SK-N-SH treated with all-trans-retinoic acid at 6 μM for 48 hours (cell line): Measurements from ENCODE around the gene DOCK2.

Experiments used
- CSDC2 ChIP-seq: fragments of 250-450 bp; sonication (Bioruptor Pico); IDR thresholded peaks from 2 replicates; pipeline ENCODE4 v1.5.0; 2020; ENCODE audit warnings: mild to moderate bottlenecking, moderate library complexity
- ESRRG ChIP-seq: fragments of 250-450 bp; sonication (Bioruptor Pico); IDR thresholded peaks from 2 replicates; pipeline ENCODE4 v1.6.1; 2021; ENCODE audit warnings: mild to moderate bottlenecking
- ISL1 ChIP-seq: fragments of 250-450 bp; sonication (Bioruptor Pico); IDR thresholded peaks from 2 replicates; pipeline ENCODE4 v2.1.2; 2022; ENCODE audit warnings: mild to moderate bottlenecking, moderate library complexity
- OSR1 ChIP-seq: fragments of 250-450 bp; sonication (Bioruptor Pico); IDR thresholded peaks from 2 replicates; pipeline ENCODE4 v1.8.0; 2022; ENCODE audit warnings: moderate library complexity, mild to moderate bottlenecking, inconsistent platforms
- PPARA ChIP-seq: fragments of 250-450 bp; sonication (Bioruptor Pico); IDR thresholded peaks from 2 replicates; pipeline ENCODE4 v1.5.0; 2020; ENCODE audit warnings: mild to moderate bottlenecking, borderline replicate concordance
- RARB ChIP-seq: fragments of 250-450 bp; sonication (Bioruptor Pico); IDR thresholded peaks from 2 replicates; pipeline ENCODE4 v1.8.0; 2021; ENCODE audit warnings: mild to moderate bottlenecking, moderate library complexity
- SNAI2 ChIP-seq: fragments of 250-450 bp; sonication (Bioruptor Pico); IDR thresholded peaks from 2 replicates; pipeline ENCODE4 v1.5.0; 2020; ENCODE audit warnings: mild to moderate bottlenecking, moderate library complexity
- TCF4 ChIP-seq: fragments of 250-450 bp; sonication (Bioruptor Pico); IDR thresholded peaks from 2 replicates; pipeline ENCODE4 v1.8.0; 2021; ENCODE audit warnings: mild to moderate bottlenecking, moderate library complexity, borderline replicate concordance
- ZC3H10 ChIP-seq: fragments of 250-450 bp; sonication (Bioruptor Pico); IDR thresholded peaks from 2 replicates; pipeline ENCODE4 v1.5.1; 2021; ENCODE audit warnings: mild to moderate bottlenecking, moderate library complexity
- ZNF565 ChIP-seq: fragments of 450-650 bp; formaldehyde crosslinking; conservative IDR thresholded peaks from 2 replicates; pipeline ENCODE4 v1.5.0; 2020; ENCODE audit warnings: low read depth, mild to moderate bottlenecking, moderate library complexity
- ZNF8 ChIP-seq: fragments of 450-650 bp; formaldehyde crosslinking; IDR thresholded peaks from 2 replicates; pipeline ENCODE4 v1.5.0; 2020; ENCODE audit warnings: mild to moderate bottlenecking, moderate library complexity
- TF ChIP-seq, protein P1 (sequence below): fragments of 250-450 bp; sonication (Bioruptor Pico); IDR thresholded peaks from 2 replicates; pipeline ENCODE4 v1.5.1; 2021; ENCODE audit warnings: mild to moderate bottlenecking, moderate library complexity
- TF ChIP-seq, protein P2 (sequence below): fragments of 250-450 bp; sonication (Bioruptor Pico); IDR thresholded peaks from 2 replicates; pipeline ENCODE4 v1.8.0; 2020; ENCODE audit warnings: mild to moderate bottlenecking, moderate library complexity, borderline replicate concordance

DNA sequence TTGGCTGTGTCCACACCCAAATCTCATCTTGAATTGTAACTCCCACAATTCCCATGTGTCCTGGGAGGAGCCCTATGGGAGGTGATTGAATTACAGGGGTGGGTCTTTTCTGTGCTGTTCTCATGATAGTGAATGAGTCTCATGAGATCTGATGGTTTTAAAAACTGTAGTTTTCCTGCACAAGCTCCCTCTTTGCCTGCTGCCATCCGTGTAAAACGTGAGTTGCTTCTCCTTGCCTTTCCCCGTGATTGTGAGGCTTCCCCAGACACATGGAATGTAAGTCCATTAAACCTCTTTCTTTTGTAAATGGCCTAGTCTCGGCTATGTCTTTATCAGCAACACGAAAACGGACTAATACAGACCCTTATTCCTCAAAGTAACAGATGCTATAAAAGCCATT lies 94.1 kb downstream of the DOCK2 start:
- TF ChIP-seq, protein P1, sequence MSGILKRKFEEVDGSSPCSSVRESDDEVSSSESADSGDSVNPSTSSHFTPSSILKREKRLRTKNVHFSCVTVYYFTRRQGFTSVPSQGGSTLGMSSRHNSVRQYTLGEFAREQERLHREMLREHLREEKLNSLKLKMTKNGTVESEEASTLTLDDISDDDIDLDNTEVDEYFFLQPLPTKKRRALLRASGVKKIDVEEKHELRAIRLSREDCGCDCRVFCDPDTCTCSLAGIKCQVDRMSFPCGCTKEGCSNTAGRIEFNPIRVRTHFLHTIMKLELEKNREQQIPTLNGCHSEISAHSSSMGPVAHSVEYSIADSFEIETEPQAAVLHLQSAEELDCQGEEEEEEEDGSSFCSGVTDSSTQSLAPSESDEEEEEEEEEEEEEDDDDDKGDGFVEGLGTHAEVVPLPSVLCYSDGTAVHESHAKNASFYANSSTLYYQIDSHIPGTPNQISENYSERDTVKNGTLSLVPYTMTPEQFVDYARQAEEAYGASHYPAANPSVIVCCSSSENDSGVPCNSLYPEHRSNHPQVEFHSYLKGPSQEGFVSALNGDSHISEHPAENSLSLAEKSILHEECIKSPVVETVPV (CRISPR knock-in tag), result no peak
- TF ChIP-seq ZC3H10 (CRISPR knock-in tag), result no peak
- TF ChIP-seq, protein P2, sequence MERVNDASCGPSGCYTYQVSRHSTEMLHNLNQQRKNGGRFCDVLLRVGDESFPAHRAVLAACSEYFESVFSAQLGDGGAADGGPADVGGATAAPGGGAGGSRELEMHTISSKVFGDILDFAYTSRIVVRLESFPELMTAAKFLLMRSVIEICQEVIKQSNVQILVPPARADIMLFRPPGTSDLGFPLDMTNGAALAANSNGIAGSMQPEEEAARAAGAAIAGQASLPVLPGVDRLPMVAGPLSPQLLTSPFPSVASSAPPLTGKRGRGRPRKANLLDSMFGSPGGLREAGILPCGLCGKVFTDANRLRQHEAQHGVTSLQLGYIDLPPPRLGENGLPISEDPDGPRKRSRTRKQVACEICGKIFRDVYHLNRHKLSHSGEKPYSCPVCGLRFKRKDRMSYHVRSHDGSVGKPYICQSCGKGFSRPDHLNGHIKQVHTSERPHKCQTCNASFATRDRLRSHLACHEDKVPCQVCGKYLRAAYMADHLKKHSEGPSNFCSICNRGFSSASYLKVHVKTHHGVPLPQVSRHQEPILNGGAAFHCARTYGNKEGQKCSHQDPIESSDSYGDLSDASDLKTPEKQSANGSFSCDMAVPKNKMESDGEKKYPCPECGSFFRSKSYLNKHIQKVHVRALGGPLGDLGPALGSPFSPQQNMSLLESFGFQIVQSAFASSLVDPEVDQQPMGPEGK (CRISPR knock-in tag), result no peak
- no peak for TF ChIP-seq RARB
- no peak for TF ChIP-seq ISL1 (CRISPR knock-in tag)
- TF ChIP-seq SNAI2, result no peak
- no peak for TF ChIP-seq TCF4 (CRISPR knock-in tag)
- no peak for TF ChIP-seq PPARA (CRISPR knock-in tag)
- TF ChIP-seq ZNF8 (CRISPR knock-in tag), result no peak
- no peak for TF ChIP-seq ZNF565 (CRISPR knock-in tag)
- TF ChIP-seq OSR1, result no peak
- TF ChIP-seq ESRRG, result no peak
- no peak for TF ChIP-seq CSDC2 (CRISPR knock-in tag)
